Measurements from ENCODE around the gene MASTL. TPM values are rescaled to one million over a fixed set of nuclear protein-coding genes. Genes with fewer than 3 reads are reported as not detected.

Gene MASTL
- polyA plus RNA-seq, 1 of the 3 experiments (the other 2 are of a cell fraction): 5.8 TPM

DNA sequence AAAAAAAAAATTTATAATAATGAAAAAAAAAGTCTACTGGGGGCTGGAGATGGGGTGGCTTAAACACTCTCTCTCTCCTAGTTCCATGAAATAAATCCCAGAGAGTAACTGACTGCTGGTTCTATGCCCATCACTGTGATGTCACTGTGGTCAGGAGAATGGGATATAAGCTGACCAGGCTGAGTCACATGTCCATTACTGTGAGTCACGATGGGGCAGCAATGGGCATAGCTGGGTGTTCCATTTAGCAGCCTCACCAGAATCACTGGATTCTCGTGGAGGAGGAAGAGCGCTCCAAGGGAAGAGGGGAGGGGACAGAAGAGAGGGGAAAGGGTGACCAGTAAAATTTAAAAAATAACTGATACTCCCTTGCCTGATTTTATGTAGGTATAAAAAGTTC, 37.1 kb downstream of the MASTL start:
- POLR2A ChIA-PET: interaction anchor here (0.7 kb wide), 1 partner anchor 9 kb away, joined by 4 read pairs; no protein-coding TSS in a partner anchor
- TF ChIP-seq TEAD4 (IDR thresholded peaks at IDR 0.05; ENCODE audit: borderline replicate concordance, insufficient read depth) (no peak), YY1 (IDR thresholded peaks at IDR 0.05; ENCODE audit: low read depth) (no peak), RFX5 (IDR thresholded peaks at IDR 0.05; ENCODE audit: low read length) (no peak), RCOR1 (IDR thresholded peaks at IDR 0.05; ENCODE audit: low read length) (no peak), NRF1 (IDR thresholded peaks at IDR 0.05; ENCODE audit: low read depth, low read length) (no peak), JUND (IDR thresholded peaks at IDR 0.05) (peak; percentile 85), TAF1 (IDR thresholded peaks at IDR 0.05; ENCODE audit: borderline replicate concordance, low read depth, low read length) (no peak), FOXM1 (IDR thresholded peaks at IDR 0.05; ENCODE audit: low read depth) (peak; percentile 52; the same call in 1 of the 2 replicates), SMC3 (IDR thresholded peaks at IDR 0.05; ENCODE audit: low read depth, low read length) (no peak), GABPA (IDR thresholded peaks at IDR 0.05; ENCODE audit: low read depth) (no peak), ELF1 (IDR thresholded peaks at IDR 0.05) (no peak), GATA2 (CRISPR knock-in tag; IDR thresholded peaks at IDR 0.05) (no peak), EZH2phosphoT487 (IDR thresholded peaks at IDR 0.05; ENCODE audit: borderline replicate concordance, low read depth) (no peak), MEF2A (IDR thresholded peaks at IDR 0.05; ENCODE audit: borderline replicate concordance, low read depth) (no peak), RXRA (IDR thresholded peaks at IDR 0.05; ENCODE audit: borderline replicate concordance, low read depth) (no peak), POLR2AphosphoS5 (IDR thresholded peaks at IDR 0.05; ENCODE audit: low read depth, low read length) (no peak; the same call in 1 of the 2 replicates), TCF12 (IDR thresholded peaks at IDR 0.05) (peak; percentile 48; the same call in 1 of the 2 replicates)
- TF ChIP-seq, protein P1, sequence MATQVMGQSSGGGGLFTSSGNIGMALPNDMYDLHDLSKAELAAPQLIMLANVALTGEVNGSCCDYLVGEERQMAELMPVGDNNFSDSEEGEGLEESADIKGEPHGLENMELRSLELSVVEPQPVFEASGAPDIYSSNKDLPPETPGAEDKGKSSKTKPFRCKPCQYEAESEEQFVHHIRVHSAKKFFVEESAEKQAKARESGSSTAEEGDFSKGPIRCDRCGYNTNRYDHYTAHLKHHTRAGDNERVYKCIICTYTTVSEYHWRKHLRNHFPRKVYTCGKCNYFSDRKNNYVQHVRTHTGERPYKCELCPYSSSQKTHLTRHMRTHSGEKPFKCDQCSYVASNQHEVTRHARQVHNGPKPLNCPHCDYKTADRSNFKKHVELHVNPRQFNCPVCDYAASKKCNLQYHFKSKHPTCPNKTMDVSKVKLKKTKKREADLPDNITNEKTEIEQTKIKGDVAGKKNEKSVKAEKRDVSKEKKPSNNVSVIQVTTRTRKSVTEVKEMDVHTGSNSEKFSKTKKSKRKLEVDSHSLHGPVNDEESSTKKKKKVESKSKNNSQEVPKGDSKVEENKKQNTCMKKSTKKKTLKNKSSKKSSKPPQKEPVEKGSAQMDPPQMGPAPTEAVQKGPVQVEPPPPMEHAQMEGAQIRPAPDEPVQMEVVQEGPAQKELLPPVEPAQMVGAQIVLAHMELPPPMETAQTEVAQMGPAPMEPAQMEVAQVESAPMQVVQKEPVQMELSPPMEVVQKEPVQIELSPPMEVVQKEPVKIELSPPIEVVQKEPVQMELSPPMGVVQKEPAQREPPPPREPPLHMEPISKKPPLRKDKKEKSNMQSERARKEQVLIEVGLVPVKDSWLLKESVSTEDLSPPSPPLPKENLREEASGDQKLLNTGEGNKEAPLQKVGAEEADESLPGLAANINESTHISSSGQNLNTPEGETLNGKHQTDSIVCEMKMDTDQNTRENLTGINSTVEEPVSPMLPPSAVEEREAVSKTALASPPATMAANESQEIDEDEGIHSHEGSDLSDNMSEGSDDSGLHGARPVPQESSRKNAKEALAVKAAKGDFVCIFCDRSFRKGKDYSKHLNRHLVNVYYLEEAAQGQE (IDR thresholded peaks at IDR 0.05; ENCODE audit: low read depth, low read length): 0 out of 2 replicates have a peak, but pooled peaks have one; percentile 13
- TF ChIP-seq, protein P2, sequence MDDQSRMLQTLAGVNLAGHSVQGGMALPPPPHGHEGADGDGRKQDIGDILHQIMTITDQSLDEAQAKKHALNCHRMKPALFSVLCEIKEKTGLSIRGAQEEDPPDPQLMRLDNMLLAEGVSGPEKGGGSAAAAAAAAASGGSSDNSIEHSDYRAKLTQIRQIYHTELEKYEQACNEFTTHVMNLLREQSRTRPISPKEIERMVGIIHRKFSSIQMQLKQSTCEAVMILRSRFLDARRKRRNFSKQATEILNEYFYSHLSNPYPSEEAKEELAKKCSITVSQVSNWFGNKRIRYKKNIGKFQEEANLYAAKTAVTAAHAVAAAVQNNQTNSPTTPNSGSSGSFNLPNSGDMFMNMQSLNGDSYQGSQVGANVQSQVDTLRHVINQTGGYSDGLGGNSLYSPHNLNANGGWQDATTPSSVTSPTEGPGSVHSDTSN (IDR thresholded peaks at IDR 0.05): peak; percentile 77
- TF ChIP-seq, protein P3, sequence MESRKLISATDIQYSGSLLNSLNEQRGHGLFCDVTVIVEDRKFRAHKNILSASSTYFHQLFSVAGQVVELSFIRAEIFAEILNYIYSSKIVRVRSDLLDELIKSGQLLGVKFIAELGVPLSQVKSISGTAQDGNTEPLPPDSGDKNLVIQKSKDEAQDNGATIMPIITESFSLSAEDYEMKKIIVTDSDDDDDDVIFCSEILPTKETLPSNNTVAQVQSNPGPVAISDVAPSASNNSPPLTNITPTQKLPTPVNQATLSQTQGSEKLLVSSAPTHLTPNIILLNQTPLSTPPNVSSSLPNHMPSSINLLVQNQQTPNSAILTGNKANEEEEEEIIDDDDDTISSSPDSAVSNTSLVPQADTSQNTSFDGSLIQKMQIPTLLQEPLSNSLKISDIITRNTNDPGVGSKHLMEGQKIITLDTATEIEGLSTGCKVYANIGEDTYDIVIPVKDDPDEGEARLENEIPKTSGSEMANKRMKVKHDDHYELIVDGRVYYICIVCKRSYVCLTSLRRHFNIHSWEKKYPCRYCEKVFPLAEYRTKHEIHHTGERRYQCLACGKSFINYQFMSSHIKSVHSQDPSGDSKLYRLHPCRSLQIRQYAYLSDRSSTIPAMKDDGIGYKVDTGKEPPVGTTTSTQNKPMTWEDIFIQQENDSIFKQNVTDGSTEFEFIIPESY (IDR thresholded peaks at IDR 0.05; ENCODE audit: borderline replicate concordance, low read depth): no peak
- TF ChIP-seq, protein P4, sequence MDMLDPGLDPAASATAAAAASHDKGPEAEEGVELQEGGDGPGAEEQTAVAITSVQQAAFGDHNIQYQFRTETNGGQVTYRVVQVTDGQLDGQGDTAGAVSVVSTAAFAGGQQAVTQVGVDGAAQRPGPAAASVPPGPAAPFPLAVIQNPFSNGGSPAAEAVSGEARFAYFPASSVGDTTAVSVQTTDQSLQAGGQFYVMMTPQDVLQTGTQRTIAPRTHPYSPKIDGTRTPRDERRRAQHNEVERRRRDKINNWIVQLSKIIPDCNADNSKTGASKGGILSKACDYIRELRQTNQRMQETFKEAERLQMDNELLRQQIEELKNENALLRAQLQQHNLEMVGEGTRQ (IDR thresholded peaks at IDR 0.05; ENCODE audit: borderline replicate concordance, low read depth, low read length): no peak
- TF ChIP-seq, protein P5, sequence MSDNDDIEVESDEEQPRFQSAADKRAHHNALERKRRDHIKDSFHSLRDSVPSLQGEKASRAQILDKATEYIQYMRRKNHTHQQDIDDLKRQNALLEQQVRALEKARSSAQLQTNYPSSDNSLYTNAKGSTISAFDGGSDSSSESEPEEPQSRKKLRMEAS (IDR thresholded peaks at IDR 0.05; ENCODE audit: low read depth): peak; percentile 54
- TF ChIP-seq, protein P6, sequence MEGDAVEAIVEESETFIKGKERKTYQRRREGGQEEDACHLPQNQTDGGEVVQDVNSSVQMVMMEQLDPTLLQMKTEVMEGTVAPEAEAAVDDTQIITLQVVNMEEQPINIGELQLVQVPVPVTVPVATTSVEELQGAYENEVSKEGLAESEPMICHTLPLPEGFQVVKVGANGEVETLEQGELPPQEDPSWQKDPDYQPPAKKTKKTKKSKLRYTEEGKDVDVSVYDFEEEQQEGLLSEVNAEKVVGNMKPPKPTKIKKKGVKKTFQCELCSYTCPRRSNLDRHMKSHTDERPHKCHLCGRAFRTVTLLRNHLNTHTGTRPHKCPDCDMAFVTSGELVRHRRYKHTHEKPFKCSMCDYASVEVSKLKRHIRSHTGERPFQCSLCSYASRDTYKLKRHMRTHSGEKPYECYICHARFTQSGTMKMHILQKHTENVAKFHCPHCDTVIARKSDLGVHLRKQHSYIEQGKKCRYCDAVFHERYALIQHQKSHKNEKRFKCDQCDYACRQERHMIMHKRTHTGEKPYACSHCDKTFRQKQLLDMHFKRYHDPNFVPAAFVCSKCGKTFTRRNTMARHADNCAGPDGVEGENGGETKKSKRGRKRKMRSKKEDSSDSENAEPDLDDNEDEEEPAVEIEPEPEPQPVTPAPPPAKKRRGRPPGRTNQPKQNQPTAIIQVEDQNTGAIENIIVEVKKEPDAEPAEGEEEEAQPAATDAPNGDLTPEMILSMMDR (IDR thresholded peaks at IDR 0.05): no peak
- TF ChIP-seq, protein P7, sequence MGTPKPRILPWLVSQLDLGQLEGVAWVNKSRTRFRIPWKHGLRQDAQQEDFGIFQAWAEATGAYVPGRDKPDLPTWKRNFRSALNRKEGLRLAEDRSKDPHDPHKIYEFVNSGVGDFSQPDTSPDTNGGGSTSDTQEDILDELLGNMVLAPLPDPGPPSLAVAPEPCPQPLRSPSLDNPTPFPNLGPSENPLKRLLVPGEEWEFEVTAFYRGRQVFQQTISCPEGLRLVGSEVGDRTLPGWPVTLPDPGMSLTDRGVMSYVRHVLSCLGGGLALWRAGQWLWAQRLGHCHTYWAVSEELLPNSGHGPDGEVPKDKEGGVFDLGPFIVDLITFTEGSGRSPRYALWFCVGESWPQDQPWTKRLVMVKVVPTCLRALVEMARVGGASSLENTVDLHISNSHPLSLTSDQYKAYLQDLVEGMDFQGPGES (IDR thresholded peaks at IDR 0.05; ENCODE audit: low read depth, low read length): no peak

More for the DNA sequence above, 37.1 kb downstream of the MASTL start:
- Histone ChIP-seq H3K4me2 (no peak overlapping the region), H3K79me2 (ENCODE audit: insufficient read depth) (no peaks in the 10 kb centered on the region), H3K9me2 (no peaks in the 10 kb centered on the region), H3K4me1 (ENCODE audit: control insufficient read depth in 1 of 2, insufficient read depth in 2 of 2, low read depth in 1 of 2, low read length in 1 of 2) (peaks cover 0 to 4% of the 10 kb centered on the region in 2 experiments; a peak in 1 of 4 replicates), H3K9ac (no peak overlapping the region; the same call in 1 of the 2 replicates), H3K27me3 (ENCODE audit: insufficient read depth) (no peaks in the 10 kb centered on the region), H3F3A (replicated peaks; ENCODE audit: insufficient read depth) (peaks cover 20% of the 10 kb centered on the region), H3K36me3 (replicated peaks in 1 of 2; ENCODE audit: control insufficient read depth in 1 of 2, insufficient read depth in 2 of 2, low read length in 1 of 2) (peaks cover 11 to 13% of the 10 kb centered on the region in 2 experiments), H4K20me1 (ENCODE audit: insufficient read depth) (no peaks in the 10 kb centered on the region), H3K27ac (ENCODE audit: low read depth in 2 of 2, low read length in 1 of 2) (peak overlapping the region in 1 of 2 experiments; percentile 81; a peak in 2 of 4 replicates), H3K4me3 (ENCODE audit: low read depth in 2 of 2, low read length in 1 of 2) (no peak overlapping the region), H3K9me3 (no peaks in the 10 kb centered on the region), H2AFZ (ENCODE audit: low read depth) (peak overlapping the region; percentile 66; the same call in 1 of the 2 replicates)
- DNase-seq: peak; percentile 17
- WGBS (ENCODE audit: low lambda C conversion rate): 16% methylated on average over 3 of the region's 3 CpGs
- CTCF ChIA-PET: no interaction called here

Data from SK-N-SH (cell line).